Mammary epithelial cell (primary cell): Measurements from ENCODE around the gene FUT9.

Source experiments
- CTCF ChIP-seq, 2 donors: IDR thresholded peaks in 1 of 2; conservative IDR thresholded peaks in 1 of 2; 2 replicates each; pipeline ENCODE4 v1.5.1; 2011 to 2012; ENCODE audit warnings: inconsistent platforms in 2 of 2, low read length in 2 of 2, mild to moderate bottlenecking in 2 of 2, control low read depth in 1 of 2, low read depth in 1 of 2; ENCODE audit not compliant: insufficient read depth in 1 of 2; ENCODE audit errors: extremely low read depth in 1 of 2
- EZH2 ChIP-seq: IDR thresholded peaks from 2 replicates; pipeline ENCODE4 v1.6.1; 2012; ENCODE audit warnings: low read length, inconsistent platforms, borderline replicate concordance

GRCh38 chr6:96186516-96187195, 170.9 kb downstream of the FUT9 start:
- no peak for TF ChIP-seq CTCF (conservative IDR thresholded peaks at IDR 0.05 in 1 of 2, IDR thresholded peaks at IDR 0.05 in 1 of 2; ENCODE audit: extremely low read depth in 1 of 2, insufficient read depth in 1 of 2, low read depth in 1 of 2, low read length in 2 of 2)
- no peak for TF ChIP-seq EZH2
